ENCODE measurements around the gene FASTKD2. TPM values are rescaled to one million over a fixed set of nuclear protein-coding genes. Genes with fewer than 3 reads are reported as not detected.
A peak's percentile ranks its signal among the peaks of the same experiment; 100 is the strongest.

The FASTKD2 gene
- total RNA-seq, 1 donor from 2014 or later = 36.1 TPM

DNA sequence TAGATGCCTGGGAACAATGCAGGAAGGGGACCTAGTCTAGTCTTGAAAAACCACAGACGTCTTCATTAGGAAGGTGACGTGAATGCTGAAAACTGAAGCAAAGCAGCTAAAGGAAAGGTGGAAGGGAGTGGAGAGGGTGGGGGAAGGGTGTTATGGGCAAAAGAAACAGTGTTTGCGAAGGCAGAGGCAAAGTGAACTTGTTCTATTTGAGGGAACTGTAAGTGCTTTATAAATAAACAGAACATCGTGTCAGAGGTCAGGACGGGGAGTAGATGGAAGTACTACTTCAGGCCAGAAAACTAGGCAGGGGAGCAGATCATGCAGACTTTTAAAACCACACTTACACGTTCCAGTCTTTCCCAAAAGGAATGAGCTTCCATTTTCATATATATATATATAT, 57.8 kb downstream of the FASTKD2 start:
- ATAC-seq = peak; percentile 91
- intact Hi-C loops (cut with DNase I) = no loop called here
- DNase-seq (ENCODE audit: missing footprints) = no peak

GRCh38 chr2:206824087-206824618, 58.7 kb downstream of the FASTKD2 start:
- no peak for ATAC-seq
- intact Hi-C loops (cut with DNase I) = no loop called here
- DNase-seq (ENCODE audit: missing footprints) = no peak

- ATAC-seq (no peak), DNase-seq (ENCODE audit: missing footprints) (no peak)
- intact Hi-C loops (cut with DNase I) = no loop called here
These were observed 59.6 kb downstream of the FASTKD2 start for GRCh38 chr2:206824993-206825392.

DNA sequence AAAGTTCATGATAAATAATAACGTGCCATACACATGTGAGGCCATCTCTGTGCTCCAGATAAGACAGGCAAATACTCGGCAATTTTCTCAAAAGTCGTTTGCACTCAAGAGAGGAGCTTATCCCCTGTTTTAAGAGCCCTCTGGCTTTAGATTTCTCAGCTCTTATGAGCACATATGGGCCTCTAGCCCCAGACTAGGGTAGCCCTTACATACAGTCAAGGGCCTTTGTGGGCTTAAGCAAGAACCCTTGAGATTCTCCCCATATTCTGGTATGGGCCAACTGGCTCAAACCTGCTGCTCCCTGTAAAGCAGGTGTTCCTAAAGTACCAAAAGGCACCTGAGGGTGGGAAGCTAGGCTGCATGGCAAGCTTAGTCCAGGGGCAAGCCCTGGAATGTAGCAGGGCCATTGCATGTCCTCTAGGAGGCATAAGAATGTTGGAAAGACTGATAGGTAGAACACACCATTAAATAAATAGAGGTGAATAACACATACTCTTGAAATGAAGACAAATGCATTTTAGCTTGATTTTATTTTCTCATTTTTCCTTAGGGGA, 66.1 kb downstream of the FASTKD2 start:
- DNase-seq (ENCODE audit: missing footprints) (no peak), ATAC-seq (no peak)
- intact Hi-C loops (cut with DNase I) = no loop called here

- DNase-seq (ENCODE audit: missing footprints) (no peak), ATAC-seq (no peak)
- intact Hi-C loops (cut with DNase I) = no loop called here
These were observed 67.5 kb downstream of the FASTKD2 start for GRCh38 chr2:206832873-206833272.

DNA sequence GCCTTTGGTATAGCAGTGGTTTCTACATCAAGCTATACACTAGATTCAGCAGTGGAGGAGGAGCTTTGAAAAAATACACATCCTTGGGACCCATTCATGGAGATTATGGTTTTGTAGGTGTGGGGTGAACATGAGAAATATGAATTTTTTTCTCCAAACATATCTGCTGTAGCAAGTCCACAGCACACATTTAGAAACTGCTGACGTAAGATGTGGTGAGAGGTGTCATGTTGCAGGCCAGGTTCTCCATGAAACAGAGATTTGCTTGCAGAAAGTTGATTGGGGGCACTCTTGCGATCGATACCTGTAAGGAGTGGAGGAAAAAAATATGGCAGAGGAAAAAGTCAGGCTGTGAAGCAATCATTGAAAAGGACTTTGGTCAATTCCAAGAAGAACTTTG, 67.9 kb downstream of the FASTKD2 start:
- ATAC-seq (no peak), DNase-seq (ENCODE audit: missing footprints) (no peak)
- intact Hi-C loops (cut with DNase I) = no loop called here

DNA sequence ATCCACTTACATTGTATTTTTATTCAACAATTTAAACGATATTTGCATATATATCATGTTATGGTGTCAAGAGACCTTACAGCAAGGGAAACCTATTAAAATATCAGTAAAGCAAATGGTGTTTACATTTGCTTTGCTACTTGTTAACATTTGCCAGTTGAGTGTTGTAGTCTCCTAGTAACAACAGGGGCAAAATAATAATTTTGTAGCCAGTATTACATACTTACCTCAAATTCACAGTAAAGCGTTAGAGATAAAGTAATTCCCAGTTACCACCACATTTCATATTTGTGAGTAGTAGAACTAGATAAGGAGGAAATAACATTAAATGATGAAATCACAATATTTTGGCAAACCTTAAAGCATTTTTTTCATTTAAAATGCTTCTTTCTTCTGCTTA, 71.3 kb downstream of the FASTKD2 start:
- no peak for DNase-seq (ENCODE audit: missing footprints)
- intact Hi-C loops (cut with DNase I) = no loop called here
- ATAC-seq = no peak

GRCh38 chr2:206837775-206838174, 72.4 kb downstream of the FASTKD2 start:
- DNase-seq (ENCODE audit: missing footprints) (no peak), ATAC-seq (no peak)
- intact Hi-C loops (cut with DNase I) = no loop called here

- ATAC-seq (no peak), DNase-seq (ENCODE audit: missing footprints) (no peak)
- intact Hi-C loops (cut with DNase I) = no loop called here
These were observed 73.3 kb downstream of the FASTKD2 start for GRCh38 chr2:206838690-206839089.

DNA sequence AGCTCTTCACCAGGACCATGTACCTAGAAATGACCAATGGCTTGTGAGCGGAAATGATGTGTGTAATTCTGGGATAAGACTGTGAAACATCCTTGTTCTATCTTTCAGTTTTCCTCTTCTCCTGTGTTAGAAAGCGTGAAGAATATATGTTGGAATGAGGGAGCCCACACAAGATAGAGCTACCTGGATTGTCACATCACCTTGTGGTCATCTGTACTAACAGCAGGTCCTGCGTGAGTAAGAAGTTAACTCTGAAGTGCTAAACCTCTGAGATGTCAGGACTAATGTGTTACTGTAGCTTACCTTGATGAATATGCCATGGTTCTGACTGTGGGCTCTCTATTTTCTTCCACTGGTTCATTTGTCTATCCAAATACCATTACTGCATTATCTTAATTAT, 75.6 kb downstream of the FASTKD2 start:
- ATAC-seq = no peak
- DNase-seq (ENCODE audit: missing footprints) = no peak
- intact Hi-C loops (cut with DNase I) = no loop called here

Small RNA genes lying within 50 kb of the gene (microRNA-seq; reads per million reads assigned to microRNA genes)
- gene MIR3130-1 (not detected), gene MIR3130-2 (not detected)

Other genes with a start within 250 kb of the FASTKD2 start
- 1.2 TPM for gene FAM237A, start 123.1 kb upstream of the FASTKD2 start, total RNA-seq
- gene DYTN, start 47.2 kb upstream of the FASTKD2 start, total RNA-seq = not detected
- gene MDH1B, start 278 bp upstream of the FASTKD2 start, total RNA-seq = 0.68 TPM
- gene CPO, start 173.9 kb downstream of the FASTKD2 start, total RNA-seq = 0.73 TPM

All from Right ventricle myocardium inferior (tissue), 1 donor.